ENCODE measurements around the gene TATDN2. TPM values are rescaled to one million over a fixed set of nuclear protein-coding genes. Genes with fewer than 3 reads are reported as not detected.

The TATDN2 gene
- total RNA-seq, 1 experiment from 2014 or later, result 9.8 TPM

- no peaks in the 10 kb centered on the region for H3K27me3 ChIP-seq (ENCODE audit: control insufficient read depth, insufficient read depth, low read length)
- peaks cover 15% of the 10 kb centered on the region for H3K36me3 ChIP-seq (replicated peaks; ENCODE audit: control insufficient read depth, insufficient read depth, low read length)
- DNase-seq, result no peak
These were observed 24.7 kb downstream of the TATDN2 start for GRCh38 chr3:10272977-10273376.

GRCh38 chr3:10273702-10274305 lies 25.5 kb downstream of the TATDN2 start:
- DNase-seq, result no peak
- no peak overlapping the region for H3K4me3 ChIP-seq (ENCODE audit: insufficient read depth, low read depth, low read length)
- H3K27me3 ChIP-seq (ENCODE audit: control insufficient read depth, insufficient read depth, low read length), result no peaks in the 10 kb centered on the region
- peaks cover 20% of the 10 kb centered on the region for H3K36me3 ChIP-seq (replicated peaks; ENCODE audit: control insufficient read depth, insufficient read depth, low read length)

More at GRCh38 chr3:10272977-10273376, 24.7 kb downstream of the TATDN2 start:
- no peak overlapping the region for H3K4me3 ChIP-seq (ENCODE audit: insufficient read depth, low read depth, low read length)

GRCh38 chr3:10274601-10275000 lies 26.3 kb downstream of the TATDN2 start:
- no peak for DNase-seq
- Histone ChIP-seq H3K36me3 (replicated peaks; ENCODE audit: control insufficient read depth, insufficient read depth, low read length) (peaks cover 23% of the 10 kb centered on the region), H3K4me3 (ENCODE audit: insufficient read depth, low read depth, low read length) (no peak overlapping the region), H3K27me3 (ENCODE audit: control insufficient read depth, insufficient read depth, low read length) (no peaks in the 10 kb centered on the region)

GRCh38 chr3:10277115-10277625 lies 28.9 kb downstream of the TATDN2 start:
- peaks cover 21% of the 10 kb centered on the region for H3K36me3 ChIP-seq (replicated peaks; ENCODE audit: control insufficient read depth, insufficient read depth, low read length)
- H3K27me3 ChIP-seq (ENCODE audit: control insufficient read depth, insufficient read depth, low read length), result no peaks in the 10 kb centered on the region
- DNase-seq, result no peak
- H3K4me3 ChIP-seq (ENCODE audit: insufficient read depth, low read depth, low read length), result no peak overlapping the region

GRCh38 chr3:10278501-10278900 lies 30.2 kb downstream of the TATDN2 start:
- H3K27me3 ChIP-seq (ENCODE audit: control insufficient read depth, insufficient read depth, low read length), result no peaks in the 10 kb centered on the region
- DNase-seq, result no peak
- H3K4me3 ChIP-seq (ENCODE audit: insufficient read depth, low read depth, low read length), result no peak overlapping the region
- H3K36me3 ChIP-seq (replicated peaks; ENCODE audit: control insufficient read depth, insufficient read depth, low read length), result peaks cover 22% of the 10 kb centered on the region

- no peak overlapping the region for H3K4me3 ChIP-seq (ENCODE audit: insufficient read depth, low read depth, low read length)
- peaks cover 25% of the 10 kb centered on the region for H3K36me3 ChIP-seq (replicated peaks; ENCODE audit: control insufficient read depth, insufficient read depth, low read length)
- no peak for DNase-seq
- no peaks in the 10 kb centered on the region for H3K27me3 ChIP-seq (ENCODE audit: control insufficient read depth, insufficient read depth, low read length)
These were observed 31.3 kb downstream of the TATDN2 start for GRCh38 chr3:10279384-10280176.

- H3K36me3 ChIP-seq (replicated peaks; ENCODE audit: control insufficient read depth, insufficient read depth, low read length), result peaks cover 25% of the 10 kb centered on the region
- DNase-seq, result no peak
- H3K4me3 ChIP-seq (ENCODE audit: insufficient read depth, low read depth, low read length), result no peak overlapping the region
- H3K27me3 ChIP-seq (ENCODE audit: control insufficient read depth, insufficient read depth, low read length), result no peaks in the 10 kb centered on the region
These were observed 31.9 kb downstream of the TATDN2 start for GRCh38 chr3:10280177-10280529.

GRCh38 chr3:10280571-10280970 lies 32.3 kb downstream of the TATDN2 start:
- no peaks in the 10 kb centered on the region for H3K27me3 ChIP-seq (ENCODE audit: control insufficient read depth, insufficient read depth, low read length)
- H3K4me3 ChIP-seq (ENCODE audit: insufficient read depth, low read depth, low read length), result no peak overlapping the region
- H3K36me3 ChIP-seq (replicated peaks; ENCODE audit: control insufficient read depth, insufficient read depth, low read length), result peaks cover 25% of the 10 kb centered on the region
- no peak for DNase-seq

GRCh38 chr3:10281951-10282350 lies 33.7 kb downstream of the TATDN2 start:
- no peak for DNase-seq
- Histone ChIP-seq H3K4me3 (ENCODE audit: insufficient read depth, low read depth, low read length) (no peak overlapping the region), H3K27me3 (ENCODE audit: control insufficient read depth, insufficient read depth, low read length) (no peaks in the 10 kb centered on the region), H3K36me3 (replicated peaks; ENCODE audit: control insufficient read depth, insufficient read depth, low read length) (peaks cover 21% of the 10 kb centered on the region)

GRCh38 chr3:10283638-10284037 lies 35.4 kb downstream of the TATDN2 start:
- Histone ChIP-seq H3K36me3 (replicated peaks; ENCODE audit: control insufficient read depth, insufficient read depth, low read length) (peaks cover 22% of the 10 kb centered on the region), H3K27me3 (ENCODE audit: control insufficient read depth, insufficient read depth, low read length) (no peaks in the 10 kb centered on the region), H3K4me3 (ENCODE audit: insufficient read depth, low read depth, low read length) (no peak overlapping the region)
- DNase-seq, result no peak

- DNase-seq, result no peak
- H3K36me3 ChIP-seq (replicated peaks; ENCODE audit: control insufficient read depth, insufficient read depth, low read length), result peaks cover 19% of the 10 kb centered on the region
- no peak overlapping the region for H3K4me3 ChIP-seq (ENCODE audit: insufficient read depth, low read depth, low read length)
- no peaks in the 10 kb centered on the region for H3K27me3 ChIP-seq (ENCODE audit: control insufficient read depth, insufficient read depth, low read length)
These were observed 36.2 kb downstream of the TATDN2 start for GRCh38 chr3:10284496-10284895.

- no peaks in the 10 kb centered on the region for H3K27me3 ChIP-seq (ENCODE audit: control insufficient read depth, insufficient read depth, low read length)
- DNase-seq, result no peak
These were observed 37.2 kb downstream of the TATDN2 start for GRCh38 chr3:10285272-10286132.

GRCh38 chr3:10286133-10286524 lies 37.9 kb downstream of the TATDN2 start:
- Histone ChIP-seq H3K4me3 (ENCODE audit: insufficient read depth, low read depth, low read length) (no peak overlapping the region), H3K27me3 (ENCODE audit: control insufficient read depth, insufficient read depth, low read length) (no peaks in the 10 kb centered on the region), H3K36me3 (replicated peaks; ENCODE audit: control insufficient read depth, insufficient read depth, low read length) (peaks cover 12% of the 10 kb centered on the region)
- no peak for DNase-seq

More at GRCh38 chr3:10285272-10286132, 37.2 kb downstream of the TATDN2 start:
- Histone ChIP-seq H3K4me3 (ENCODE audit: insufficient read depth, low read depth, low read length) (no peak overlapping the region), H3K36me3 (replicated peaks; ENCODE audit: control insufficient read depth, insufficient read depth, low read length) (peaks cover 14% of the 10 kb centered on the region)

- peaks cover 12% of the 10 kb centered on the region for H3K36me3 ChIP-seq (replicated peaks; ENCODE audit: control insufficient read depth, insufficient read depth, low read length)
- H3K4me3 ChIP-seq (ENCODE audit: insufficient read depth, low read depth, low read length), result no peak overlapping the region
- DNase-seq, result peak; percentile 79
- no peaks in the 10 kb centered on the region for H3K27me3 ChIP-seq (ENCODE audit: control insufficient read depth, insufficient read depth, low read length)
These were observed 38.5 kb downstream of the TATDN2 start for GRCh38 chr3:10286596-10287295.
